ENCODE results near the gene RFXAP. TPM values are rescaled to one million over a fixed set of nuclear protein-coding genes. Genes with fewer than 3 reads are reported as not detected.
A peak's percentile ranks its signal among the peaks of the same experiment; 100 is the strongest.

The RFXAP gene
- total RNA-seq, 1 experiment from 2014 or later = 8.7 TPM

- H3K27ac ChIP-seq (ENCODE audit: insufficient read length, low read depth, low read length) = no peak overlapping the region
- no peak overlapping the region for H3T11ph ChIP-seq (ENCODE audit: low read length)
- peak; percentile 74 for TF ChIP-seq CTCF (conservative IDR thresholded peaks at IDR 0.05)
- no peak overlapping the region for H4K91ac ChIP-seq (ENCODE audit: insufficient read length, low read depth, low read length)
- no peak overlapping the region for H4K5ac ChIP-seq (ENCODE audit: insufficient read length, low read depth, low read length)
- DNase-seq = peak; percentile 62
- H3K56ac ChIP-seq (ENCODE audit: insufficient read length, low read depth, low read length) = no peak overlapping the region
- Mint-ChIP-seq H3K9me3 (no peaks in the 10 kb centered on the region), H3K4me1 (no peaks in the 10 kb centered on the region), H3K27ac (peak overlapping the region in 1 of 3 experiments; percentile 29; a peak in 2 of 7 replicates), H3K36me3 (ENCODE audit: insufficient read depth in 1 of 3, low read depth in 3 of 3) (no peaks in the 10 kb centered on the region), H3K4me3 (no peak overlapping the region), H3K27me3 (ENCODE audit: low read depth) (no peaks in the 10 kb centered on the region)
- H2BK15ac ChIP-seq (ENCODE audit: low read depth, low read length) = no peak overlapping the region
- no peak overlapping the region for H2BK5ac ChIP-seq (ENCODE audit: insufficient read length, low read length)
- no peaks in the 10 kb centered on the region for H4K20me1 ChIP-seq (ENCODE audit: control insufficient read depth, insufficient read depth, insufficient read length)
- H3K23ac ChIP-seq (ENCODE audit: insufficient read length, low read depth, low read length) = no peak overlapping the region
- H3K79me2 ChIP-seq (ENCODE audit: insufficient read depth, low read length) = no peaks in the 10 kb centered on the region
- H3K79me1 ChIP-seq (ENCODE audit: insufficient read depth, low read depth, low read length, poor library complexity, severe bottlenecking) = no peaks in the 10 kb centered on the region
- H3K9me3 ChIP-seq (ENCODE audit: control insufficient read depth, low read depth, low read length) = no peaks in the 10 kb centered on the region
- H3K18ac ChIP-seq (ENCODE audit: insufficient read length, low read depth, low read length) = no peak overlapping the region
- no peak overlapping the region for H2BK12ac ChIP-seq (ENCODE audit: insufficient read length, low read depth, low read length)
- H3K4me2 ChIP-seq (ENCODE audit: insufficient read depth, insufficient read length, low read length) = no peak overlapping the region
- H3K4ac ChIP-seq (ENCODE audit: low read depth, low read length) = no peak overlapping the region
- H3K14ac ChIP-seq (ENCODE audit: insufficient read depth, low read length) = no peak overlapping the region
- no peak overlapping the region for H2BK120ac ChIP-seq (ENCODE audit: low read depth, low read length, poor library complexity, severe bottlenecking)
- no peak overlapping the region for H4K8ac ChIP-seq (replicated peaks; ENCODE audit: insufficient read length, low read depth, low read length)
- H3K9ac ChIP-seq (ENCODE audit: extremely low read depth, insufficient read length, low read length) = no peak overlapping the region
- WGBS (ENCODE audit: extremely low coverage, insufficient read length, low lambda C conversion rate) = no CpG with 5 or more reads among the region's 13 CpGs
- H3K27me3 ChIP-seq (ENCODE audit: insufficient read depth, low read length) = no peaks in the 10 kb centered on the region
- no peaks in the 10 kb centered on the region for H3K23me2 ChIP-seq (ENCODE audit: insufficient read length, low read depth, low read length, poor library complexity, severe bottlenecking)
- no peak overlapping the region for H2BK20ac ChIP-seq (ENCODE audit: low read depth, low read length, poor library complexity, severe bottlenecking)
- no peaks in the 10 kb centered on the region for H3K4me1 ChIP-seq (ENCODE audit: insufficient read depth, low read length)
- no peak overlapping the region for H2AK5ac ChIP-seq (ENCODE audit: insufficient read length, low read length)
- H2AFZ ChIP-seq (ENCODE audit: low read length) = no peak overlapping the region
These were observed 31.9 kb downstream of the RFXAP start for GRCh38 chr13:36850790-36851438.

Measured in H9 (cell line).